ENCODE measurements around the gene C3AR1. TPM values are rescaled to one million over a fixed set of nuclear protein-coding genes. Genes with fewer than 3 reads are reported as not detected.
"Not testable (repeated sequence)": the region's sequence is repeated elsewhere in the genome, so short reads cannot be mapped to it uniquely, and the experiment has no call there.

C3AR1 gene
- total RNA-seq, 1 donor from 2014 or later, result not detected

DNA sequence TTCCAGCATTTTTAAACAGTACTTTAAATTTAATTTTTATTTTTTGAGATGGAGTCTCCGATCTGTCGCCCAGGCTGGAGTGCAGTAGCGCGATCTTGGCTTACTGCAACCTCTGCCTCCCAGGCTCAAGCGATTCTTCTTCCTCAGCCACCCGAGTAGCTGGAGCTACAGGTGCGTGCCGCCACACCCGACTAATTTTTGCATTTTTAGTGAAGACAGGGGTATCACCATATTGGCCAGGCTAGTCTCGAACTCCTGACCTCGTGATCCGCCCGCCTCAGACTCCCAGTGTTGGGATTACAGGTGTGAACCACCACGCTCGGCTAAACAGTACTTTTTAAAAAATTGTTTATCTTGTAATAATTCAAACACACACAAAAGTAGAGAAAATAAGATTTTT, 37.9 kb downstream of the C3AR1 start:
- no peak overlapping the region for H3K27ac Mint-ChIP-seq (ENCODE audit: unreplicated experiment)
- no peak for DNase-seq (ENCODE audit: low read depth, low spot score)
- H3K9me3 Mint-ChIP-seq, result no peaks in the 10 kb centered on the region
- no peaks in the 10 kb centered on the region for H3K36me3 Mint-ChIP-seq (ENCODE audit: low read depth)
- H3K4me3 Mint-ChIP-seq, result peak overlapping the region; percentile 83
- peaks cover 25% of the 10 kb centered on the region for H3K4me1 Mint-ChIP-seq
- H3K27me3 Mint-ChIP-seq (ENCODE audit: low read depth), result peaks cover 2% of the 10 kb centered on the region
- TF ChIP-seq, protein P1, sequence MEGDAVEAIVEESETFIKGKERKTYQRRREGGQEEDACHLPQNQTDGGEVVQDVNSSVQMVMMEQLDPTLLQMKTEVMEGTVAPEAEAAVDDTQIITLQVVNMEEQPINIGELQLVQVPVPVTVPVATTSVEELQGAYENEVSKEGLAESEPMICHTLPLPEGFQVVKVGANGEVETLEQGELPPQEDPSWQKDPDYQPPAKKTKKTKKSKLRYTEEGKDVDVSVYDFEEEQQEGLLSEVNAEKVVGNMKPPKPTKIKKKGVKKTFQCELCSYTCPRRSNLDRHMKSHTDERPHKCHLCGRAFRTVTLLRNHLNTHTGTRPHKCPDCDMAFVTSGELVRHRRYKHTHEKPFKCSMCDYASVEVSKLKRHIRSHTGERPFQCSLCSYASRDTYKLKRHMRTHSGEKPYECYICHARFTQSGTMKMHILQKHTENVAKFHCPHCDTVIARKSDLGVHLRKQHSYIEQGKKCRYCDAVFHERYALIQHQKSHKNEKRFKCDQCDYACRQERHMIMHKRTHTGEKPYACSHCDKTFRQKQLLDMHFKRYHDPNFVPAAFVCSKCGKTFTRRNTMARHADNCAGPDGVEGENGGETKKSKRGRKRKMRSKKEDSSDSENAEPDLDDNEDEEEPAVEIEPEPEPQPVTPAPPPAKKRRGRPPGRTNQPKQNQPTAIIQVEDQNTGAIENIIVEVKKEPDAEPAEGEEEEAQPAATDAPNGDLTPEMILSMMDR (conservative IDR thresholded peaks at IDR 0.05), result no peak

DNA sequence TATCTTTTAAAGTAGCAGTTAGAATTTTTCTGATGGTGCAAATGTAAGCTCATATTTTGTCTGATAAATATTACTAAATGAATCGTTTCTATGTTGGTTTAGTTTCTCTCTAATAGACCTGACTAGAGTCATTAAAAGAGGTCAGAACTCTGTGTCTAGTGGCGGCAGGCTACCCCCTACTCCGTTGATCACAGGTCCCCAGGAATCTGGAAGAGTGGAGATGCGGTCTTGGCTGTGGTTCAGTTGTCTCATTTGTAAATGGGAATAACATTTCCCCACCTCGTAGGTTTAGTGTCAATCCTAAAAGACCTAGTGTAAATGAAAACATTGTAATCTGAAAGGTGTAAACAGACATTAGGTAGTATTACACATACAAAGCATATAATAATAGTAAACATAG, 38.3 kb downstream of the C3AR1 start:
- H3K9me3 Mint-ChIP-seq, result no peaks in the 10 kb centered on the region
- H3K4me3 Mint-ChIP-seq, result peak overlapping the region; percentile 83
- peaks cover 2% of the 10 kb centered on the region for H3K27me3 Mint-ChIP-seq (ENCODE audit: low read depth)
- H3K4me1 Mint-ChIP-seq, result peaks cover 21% of the 10 kb centered on the region
- TF ChIP-seq, protein P1 (conservative IDR thresholded peaks at IDR 0.05), result no peak
- no peak overlapping the region for H3K27ac Mint-ChIP-seq (ENCODE audit: unreplicated experiment)
- no peaks in the 10 kb centered on the region for H3K36me3 Mint-ChIP-seq (ENCODE audit: low read depth)
- DNase-seq (ENCODE audit: low read depth, low spot score), result no peak

DNA sequence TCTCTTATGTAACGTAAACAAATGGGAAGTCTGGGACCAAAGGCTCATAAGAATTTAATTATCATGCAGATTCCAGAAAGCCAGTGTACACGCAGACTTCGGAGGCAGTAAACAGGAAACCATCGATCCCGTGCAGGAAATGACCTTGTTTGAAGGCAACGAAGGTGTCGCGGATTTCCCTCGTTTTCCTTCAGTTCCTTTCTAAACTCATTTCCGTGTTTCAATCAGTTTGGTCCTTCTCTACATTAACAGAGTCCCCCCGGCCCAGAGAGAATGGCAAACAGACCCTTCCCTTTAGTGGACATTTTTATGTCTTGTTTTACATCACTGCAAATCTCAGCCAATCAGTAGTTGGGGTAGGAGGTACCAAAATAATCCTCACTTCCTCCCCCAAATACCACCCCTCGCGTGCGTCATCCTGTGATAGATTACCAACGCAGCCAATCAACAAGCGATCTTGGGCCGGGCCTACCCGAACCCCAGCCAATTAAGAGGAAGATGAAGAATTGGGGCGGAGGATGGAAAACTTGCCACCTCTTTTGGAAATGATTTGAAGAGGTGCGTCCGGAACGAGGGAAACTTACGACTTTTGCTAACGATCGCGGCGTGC, 39.8 kb downstream of the C3AR1 start:
- peak; percentile 87 for DNase-seq (ENCODE audit: low read depth, low spot score)
- Mint-ChIP-seq H3K36me3 (ENCODE audit: low read depth) (no peaks in the 10 kb centered on the region), H3K27ac (ENCODE audit: unreplicated experiment) (peak overlapping the region; percentile 89), H3K27me3 (ENCODE audit: low read depth) (peaks cover 6% of the 10 kb centered on the region), H3K4me1 (peaks cover 16% of the 10 kb centered on the region), H3K4me3 (peak overlapping the region; percentile 93), H3K9me3 (no peaks in the 10 kb centered on the region)
- TF ChIP-seq, protein P1 (conservative IDR thresholded peaks at IDR 0.05), result no peak

DNA sequence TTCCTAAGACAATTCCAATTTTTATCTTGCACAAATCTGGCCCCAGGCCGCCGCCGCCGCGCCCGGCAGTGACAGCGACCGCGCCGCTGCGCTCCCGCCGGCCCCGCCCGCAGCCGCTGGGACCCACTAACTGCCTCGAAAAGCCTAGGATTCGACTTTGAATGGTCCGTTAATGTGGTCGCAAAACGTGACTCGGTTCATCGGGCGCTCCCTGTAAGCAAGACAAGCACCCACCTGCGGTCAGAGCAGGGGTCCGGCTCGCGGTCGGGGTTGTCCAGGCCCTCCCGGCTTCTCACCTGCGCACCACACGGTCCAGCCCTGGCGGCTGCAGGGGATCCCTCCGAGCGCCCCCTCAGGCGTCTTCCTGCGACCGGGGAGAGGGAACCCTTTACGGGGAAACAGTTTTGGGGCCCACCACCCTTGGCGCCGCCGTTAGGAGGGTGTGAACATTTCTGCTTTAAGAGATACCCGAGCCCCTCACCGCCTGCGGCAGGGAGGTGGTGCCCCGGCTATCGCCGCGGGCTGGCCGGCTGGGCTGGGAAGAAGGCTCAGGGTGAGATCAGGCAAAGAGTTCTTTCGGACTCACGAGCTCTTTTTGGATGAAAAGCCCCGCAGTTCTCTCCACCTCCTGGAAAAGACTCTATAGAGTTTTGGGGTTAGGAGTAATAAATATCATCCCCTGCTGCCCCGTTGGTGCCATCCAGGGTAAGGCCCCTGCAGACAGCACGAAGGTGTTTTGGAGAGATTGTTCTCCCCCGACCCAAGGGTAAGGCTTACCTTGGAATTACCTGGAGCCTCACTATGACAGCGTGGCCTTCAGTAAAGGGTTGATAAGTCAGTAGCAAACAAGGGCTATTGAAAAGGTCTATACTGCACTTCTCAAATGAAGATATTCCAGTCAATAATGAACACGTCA, 47.2 kb downstream of the C3AR1 start:
- Mint-ChIP-seq H3K27ac (ENCODE audit: unreplicated experiment) (no peak overlapping the region), H3K4me3 (peak overlapping the region; percentile 80), H3K4me1 (no peaks in the 10 kb centered on the region), H3K27me3 (ENCODE audit: low read depth) (peaks cover 61% of the 10 kb centered on the region), H3K36me3 (ENCODE audit: low read depth) (no peaks in the 10 kb centered on the region), H3K9me3 (no peaks in the 10 kb centered on the region)
- peak; percentile 43 for DNase-seq (ENCODE audit: low read depth, low spot score)
- TF ChIP-seq, protein P1 (conservative IDR thresholded peaks at IDR 0.05), result peak; percentile 29

DNA sequence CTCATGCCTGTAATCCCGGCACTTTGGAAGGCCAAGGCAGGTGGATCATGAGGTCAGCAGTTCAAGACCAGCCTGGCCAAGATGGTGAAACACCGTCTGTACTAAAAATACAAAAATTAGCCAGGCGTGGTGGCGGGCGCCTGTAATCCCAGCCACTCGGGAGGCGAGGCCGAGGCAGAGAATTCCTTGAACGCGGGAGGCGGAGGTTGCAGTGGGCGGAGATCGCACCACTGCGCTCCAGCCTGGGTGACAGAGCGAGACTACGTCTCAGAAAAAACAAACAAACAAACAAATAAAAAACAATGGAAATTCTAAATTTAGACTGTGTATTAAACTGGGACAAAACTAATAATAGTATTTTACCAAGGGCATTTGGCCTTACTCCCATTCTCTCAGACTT, 47.9 kb downstream of the C3AR1 start:
- not testable (repeated sequence) for H3K9me3 Mint-ChIP-seq; DNase-seq (ENCODE audit: low read depth, low spot score); H3K27ac Mint-ChIP-seq (ENCODE audit: unreplicated experiment); H3K4me1 Mint-ChIP-seq; H3K36me3 Mint-ChIP-seq (ENCODE audit: low read depth)
- Mint-ChIP-seq H3K4me3 (peak overlapping the region; percentile 34), H3K27me3 (ENCODE audit: low read depth) (peaks cover 61% of the 10 kb centered on the region)

DNA sequence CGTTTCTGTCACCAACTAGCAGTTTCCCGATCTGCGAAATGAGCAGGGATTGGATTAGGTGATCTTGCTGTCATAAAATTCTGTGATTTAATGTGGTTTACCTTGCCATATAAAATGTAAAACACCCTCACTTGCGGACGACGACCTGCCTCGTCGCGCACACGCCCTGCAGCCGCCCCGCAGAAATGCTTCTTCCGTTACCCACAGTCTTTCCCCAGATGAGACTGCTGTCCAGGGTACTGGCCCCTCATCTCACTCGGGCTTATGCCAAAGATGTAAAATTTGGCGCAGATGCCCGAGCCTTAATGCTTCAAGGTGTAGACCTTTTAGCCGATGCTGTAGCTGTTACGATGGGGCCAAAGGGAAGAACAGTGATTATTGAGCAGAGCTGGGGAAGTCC, 51.3 kb downstream of the C3AR1 start:
- H3K9me3 Mint-ChIP-seq, result no peaks in the 10 kb centered on the region
- H3K4me3 Mint-ChIP-seq, result no peak overlapping the region
- H3K36me3 Mint-ChIP-seq (ENCODE audit: low read depth), result no peaks in the 10 kb centered on the region
- H3K4me1 Mint-ChIP-seq, result no peaks in the 10 kb centered on the region
- DNase-seq (ENCODE audit: low read depth, low spot score), result no peak
- H3K27me3 Mint-ChIP-seq (ENCODE audit: low read depth), result peaks cover 57% of the 10 kb centered on the region
- TF ChIP-seq, protein P1 (conservative IDR thresholded peaks at IDR 0.05), result no peak
- no peak overlapping the region for H3K27ac Mint-ChIP-seq (ENCODE audit: unreplicated experiment)

Measured in neural crest cell (in vitro differentiated cells).